GM19239 (cell line): ENCODE results near the gene SARNP.
"Not testable (repeated sequence)": the region's sequence is repeated elsewhere in the genome, so short reads cannot be mapped to it uniquely, and the experiment has no call there.

Experiments
- DNase-seq: peaks from one replicate; pipeline ENCODE4 v3.0.0; 2011; ENCODE audit warnings: low spot score; ENCODE audit not compliant: insufficient read length
- FAIRE-seq: peaks from 2 replicates; lab custom pipeline; 2011; peaks lifted over from hg19 to GRCh38; lab: Jason Lieb, UNC

Gene SARNP

GRCh38 chr12:55809274-55809673, 8.2 kb downstream of the SARNP start:
- FAIRE-seq (no peak), DNase-seq (no peak)

GRCh38 chr12:55806982-55807381, 10.5 kb downstream of the SARNP start:
- no peak for DNase-seq
- FAIRE-seq, result no peak

GRCh38 chr12:55797550-55797949, 20.0 kb downstream of the SARNP start:
- no peak for FAIRE-seq
- no peak for DNase-seq

GRCh38 chr12:55797068-55797467, 20.5 kb downstream of the SARNP start:
- FAIRE-seq, result peak; percentile 60
- no peak for DNase-seq

GRCh38 chr12:55795950-55796349, 21.6 kb downstream of the SARNP start:
- DNase-seq (no peak), FAIRE-seq (no peak)

GRCh38 chr12:55789893-55790292, 27.6 kb downstream of the SARNP start:
- FAIRE-seq (no peak), DNase-seq (no peak)

- DNase-seq (no peak), FAIRE-seq (no peak)
Measured at GRCh38 chr12:55789171-55789570, 28.4 kb downstream of the SARNP start.

- no peak for FAIRE-seq
- DNase-seq, result no peak
Measured at GRCh38 chr12:55788546-55788945, 29.0 kb downstream of the SARNP start.

- DNase-seq (no peak), FAIRE-seq (no peak)
Measured at GRCh38 chr12:55780685-55781084, 36.8 kb downstream of the SARNP start.

GRCh38 chr12:55777856-55778255, 39.7 kb downstream of the SARNP start:
- DNase-seq (no peak), FAIRE-seq (no peak)

- no peak for DNase-seq
- no peak for FAIRE-seq
Measured at GRCh38 chr12:55771736-55772135, 45.8 kb downstream of the SARNP start.

- DNase-seq, result no peak
- no peak for FAIRE-seq
Measured at GRCh38 chr12:55767156-55767555, 50.4 kb downstream of the SARNP start.

GRCh38 chr12:55765736-55766290, 51.7 kb downstream of the SARNP start:
- FAIRE-seq (no peak), DNase-seq (no peak)

- FAIRE-seq, result no peak
- DNase-seq, result no peak
Measured at GRCh38 chr12:55762646-55763045, 54.9 kb downstream of the SARNP start.

- no peak for FAIRE-seq
- DNase-seq, result no peak
Measured at GRCh38 chr12:55760663-55761062, 56.9 kb downstream of the SARNP start.

- not testable (repeated sequence) for DNase-seq, FAIRE-seq
Measured at GRCh38 chr12:55758575-55758974, 58.9 kb downstream of the SARNP start.

- DNase-seq (no peak), FAIRE-seq (no peak)
Measured at GRCh38 chr12:55757701-55758100, 59.8 kb downstream of the SARNP start.

GRCh38 chr12:55755246-55755645, 62.3 kb downstream of the SARNP start:
- FAIRE-seq, result no peak

GRCh38 chr12:55748230-55748993, 69.1 kb downstream of the SARNP start:
- DNase-seq (no peak), FAIRE-seq (no peak)

More at GRCh38 chr12:55755246-55755645, 62.3 kb downstream of the SARNP start:
- no peak for DNase-seq

- DNase-seq (no peak), FAIRE-seq (no peak)
Measured at GRCh38 chr12:55746913-55747231, 70.7 kb downstream of the SARNP start.

GRCh38 chr12:55746174-55746912, 71.2 kb downstream of the SARNP start:
- DNase-seq (no peak), FAIRE-seq (no peak)
